SU-DHL-6 (cell line): ENCODE results near the gene SCYL1.

Source experiments
- EZH2phosphoT487 ChIP-seq: fragments of 200-600 bp; sonication (generic), shearing (Covaris generic); conservative IDR thresholded peaks from 2 replicates; pipeline ENCODE4 v1.6.1; 2018; ENCODE audit warnings: mild to moderate bottlenecking, antibody characterized with exemption, low read length, moderate library complexity, mixed read lengths
- TF ChIP-seq, protein P1 (sequence below): fragments of 200-600 bp; sonication (generic); IDR thresholded peaks from one replicate; pipeline ENCODE4 v1.5.1; 2017; ENCODE audit warnings: antibody characterized with exemption, mild to moderate bottlenecking, low read length, moderate library complexity; ENCODE audit not compliant: insufficient read depth, poor library complexity, severe bottlenecking

GRCh38 chr11:65498042-65498726 is 26.7 kb upstream of the SCYL1 start:
- TF ChIP-seq, protein P1, sequence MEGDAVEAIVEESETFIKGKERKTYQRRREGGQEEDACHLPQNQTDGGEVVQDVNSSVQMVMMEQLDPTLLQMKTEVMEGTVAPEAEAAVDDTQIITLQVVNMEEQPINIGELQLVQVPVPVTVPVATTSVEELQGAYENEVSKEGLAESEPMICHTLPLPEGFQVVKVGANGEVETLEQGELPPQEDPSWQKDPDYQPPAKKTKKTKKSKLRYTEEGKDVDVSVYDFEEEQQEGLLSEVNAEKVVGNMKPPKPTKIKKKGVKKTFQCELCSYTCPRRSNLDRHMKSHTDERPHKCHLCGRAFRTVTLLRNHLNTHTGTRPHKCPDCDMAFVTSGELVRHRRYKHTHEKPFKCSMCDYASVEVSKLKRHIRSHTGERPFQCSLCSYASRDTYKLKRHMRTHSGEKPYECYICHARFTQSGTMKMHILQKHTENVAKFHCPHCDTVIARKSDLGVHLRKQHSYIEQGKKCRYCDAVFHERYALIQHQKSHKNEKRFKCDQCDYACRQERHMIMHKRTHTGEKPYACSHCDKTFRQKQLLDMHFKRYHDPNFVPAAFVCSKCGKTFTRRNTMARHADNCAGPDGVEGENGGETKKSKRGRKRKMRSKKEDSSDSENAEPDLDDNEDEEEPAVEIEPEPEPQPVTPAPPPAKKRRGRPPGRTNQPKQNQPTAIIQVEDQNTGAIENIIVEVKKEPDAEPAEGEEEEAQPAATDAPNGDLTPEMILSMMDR: no peak
- TF ChIP-seq EZH2phosphoT487: no peak
